CD14-positive monocyte (primary cell): ENCODE data around the gene CANT1. TPM values are rescaled to one million over a fixed set of nuclear protein-coding genes. Genes with fewer than 3 reads are reported as not detected.

Source experiments
- DNase-seq, 3 donors: peaks; one replicate each; pipeline ENCODE4 v3.0.0-alpha.2; 2011 to 2022
- H2AFZ ChIP-seq: 2 replicates; pipeline ENCODE4 v1.6.0; 2012; ENCODE audit warnings: mild to moderate bottlenecking, low read depth, low read length, inconsistent platforms; ENCODE audit not compliant: insufficient read depth, poor library complexity, severe bottlenecking
- H3K27ac ChIP-seq, 2 donors: 1 replicate in 1 of 2; 2 replicates in 1 of 2; pipeline ENCODE4 v1.5.1; 2012 to 2013; ENCODE audit warnings: low read length in 2 of 2, control low read depth in 1 of 2, inconsistent platforms in 1 of 2, low read depth in 1 of 2, mild to moderate bottlenecking in 1 of 2
- H3K27me3 ChIP-seq, 2 donors: one replicate each; pipeline versions ENCODE4 v1.6.0 to v1.6.1; 2011 to 2013; ENCODE audit warnings: low read length in 2 of 2; ENCODE audit not compliant: control insufficient read depth in 2 of 2, insufficient read depth in 2 of 2
- H3K36me3 ChIP-seq, 2 donors: replicated peaks in 1 of 2; 1 replicate in 1 of 2; 2 replicates in 1 of 2; pipeline versions ENCODE4 v1.5.1 to v1.6.1; 2012 to 2013; ENCODE audit warnings: low read length in 2 of 2, control low read depth in 1 of 2, inconsistent platforms in 1 of 2, mild to moderate bottlenecking in 1 of 2; ENCODE audit not compliant: insufficient read depth in 2 of 2, control insufficient read depth in 1 of 2
- H3K4me1 ChIP-seq, 2 donors: 1 replicate in 1 of 2; 2 replicates in 1 of 2; pipeline versions ENCODE4 v1.5.1 to v1.6.1; 2012 to 2013; ENCODE audit warnings: low read length in 2 of 2, control low read depth in 1 of 2, inconsistent platforms in 1 of 2, mild to moderate bottlenecking in 1 of 2, moderate library complexity in 1 of 2; ENCODE audit not compliant: insufficient read depth in 2 of 2, control insufficient read depth in 1 of 2
- H3K4me2 ChIP-seq: replicated peaks from 2 replicates; pipeline ENCODE3; 2012; ENCODE audit warnings: low read length, moderate library complexity, mild to moderate bottlenecking; ENCODE audit not compliant: poor library complexity, severe bottlenecking; ENCODE audit errors: extremely low read depth
- H3K4me3 ChIP-seq, 3 experiments: fragments of 200-600 bp in 1 of 3; sonication (generic) in 1 of 3; replicated peaks in 1 of 3; 1 replicate in 2 of 3; 2 replicates in 1 of 3; pipeline ENCODE4 v1.5.1; 2011 to 2013; ENCODE audit warnings: low read length in 3 of 3, mild to moderate bottlenecking in 3 of 3, control low read depth in 2 of 3, low read depth in 2 of 3, inconsistent platforms in 1 of 3, moderate library complexity in 1 of 3
- H3K79me2 ChIP-seq: 2 replicates; pipeline ENCODE4 v1.6.0; 2012; ENCODE audit warnings: mild to moderate bottlenecking, control low read depth, inconsistent platforms, low read length, moderate library complexity; ENCODE audit not compliant: insufficient read depth
- H3K9ac ChIP-seq: 2 replicates; pipeline ENCODE4 v1.6.0; 2017; ENCODE audit warnings: low read length, mild to moderate bottlenecking; ENCODE audit not compliant: insufficient read depth, poor library complexity, severe bottlenecking
- H3K9me3 ChIP-seq, 2 donors: replicated peaks in 1 of 2; 1 replicate in 1 of 2; 2 replicates in 1 of 2; pipeline versions ENCODE4 v1.5.1 to v1.6.1; 2012 to 2013; ENCODE audit warnings: low read length in 2 of 2, control low read depth in 1 of 2; ENCODE audit not compliant: control insufficient read depth in 1 of 2, insufficient read depth in 1 of 2
- H4K20me1 ChIP-seq: 2 replicates; pipeline ENCODE4 v1.6.0; 2012; ENCODE audit warnings: mild to moderate bottlenecking, low read length, control low read depth, moderate library complexity; ENCODE audit not compliant: insufficient read depth
- H3K27ac Mint-ChIP-seq, 7 donors: one replicate each; pipeline ENCODE4 v1.8.0; 2020; ENCODE audit warnings: mild to moderate bottlenecking in 7 of 7, mixed read lengths in 7 of 7, moderate library complexity in 6 of 7, inconsistent platforms in 2 of 7
- H3K27me3 Mint-ChIP-seq, 3 donors: one replicate each; pipeline ENCODE4 v1.8.0; 2021 to 2022; ENCODE audit warnings: low read depth in 3 of 3, mild to moderate bottlenecking in 3 of 3, mixed read lengths in 3 of 3, moderate library complexity in 3 of 3, inconsistent platforms in 1 of 3
- H3K36me3 Mint-ChIP-seq, 2 donors: one replicate each; pipeline ENCODE4 v1.8.0; 2020; ENCODE audit warnings: mixed read lengths in 2 of 2, inconsistent platforms in 1 of 2, mild to moderate bottlenecking in 1 of 2
- H3K4me1 Mint-ChIP-seq: one replicate; pipeline ENCODE4 v1.8.0; 2020; ENCODE audit warnings: mild to moderate bottlenecking, mixed read lengths
- H3K4me3 Mint-ChIP-seq, 2 donors: one replicate each; pipeline ENCODE4 v1.8.0; 2020; ENCODE audit warnings: mild to moderate bottlenecking in 2 of 2, mixed read lengths in 2 of 2, moderate library complexity in 1 of 2
- H3K9me3 Mint-ChIP-seq, 7 donors: one replicate each; pipeline ENCODE4 v1.8.0; 2020 to 2022; ENCODE audit warnings: mixed read lengths in 7 of 7, mild to moderate bottlenecking in 6 of 7, moderate library complexity in 6 of 7, inconsistent platforms in 2 of 7
- WGBS: methylation state at CpG from one replicate; pipeline ENCODE4 v1.1.5; 2013; ENCODE audit warnings: missing lambda C conversion rate; ENCODE audit not compliant: insufficient coverage; 5-methylcytosine and 5-hydroxymethylcytosine counted together
- intact Hi-C, 2 donors: fragments of 100-400 bp; cut with micrococcal nuclease; formaldehyde crosslinking; loops; one replicate each; pipeline versions ENCODE4 v1.15.0 to v1.15.1; 2023
- polyA plus RNA-seq, 3 donors: library from polyadenylated mRNA; depleted of rRNA in 1 of 3; unstranded in 2 of 3; stranded (reverse) in 1 of 3; fragments of 300-500 nt in 2 of 3; fragments of >200 nt in 1 of 3; fragmentation: Illumina TruSeq in 2 of 3; gene quantifications; 1 replicate in 2 of 3; 2 replicates in 1 of 3; pipeline ENCODE4 v1.2.3, GENCODE V29; 2012 to 2021
- TF ChIP-seq, protein P1 (sequence below): fragments of 200-600 bp; IDR thresholded peaks from one replicate; pipeline ENCODE4 v1.8.0; 2022; ENCODE audit warnings: antibody characterized with exemption, mild to moderate bottlenecking

Gene CANT1
- polyA plus RNA-seq, 3 donors, result 10.6 to 16.6 (median 14.3) TPM

DNA sequence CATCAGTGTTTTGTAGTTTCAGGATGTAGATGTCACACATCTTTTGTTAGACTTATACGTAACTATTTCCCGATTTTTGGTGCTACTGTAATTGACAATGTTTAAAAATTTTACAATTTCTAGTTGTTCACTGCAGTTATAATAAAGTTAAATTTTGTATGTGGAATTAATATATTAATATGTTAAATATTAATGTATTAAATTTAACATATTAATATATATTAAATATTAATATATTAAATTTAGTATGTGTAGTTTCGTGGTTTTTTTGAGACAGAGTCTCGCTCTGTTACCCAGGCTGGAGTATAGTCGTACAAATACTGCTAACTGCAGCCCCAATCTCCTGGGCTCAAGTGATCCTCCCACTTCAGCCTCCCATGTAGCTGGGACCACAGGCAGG, 24.2 kb downstream of the CANT1 start:
- Mint-ChIP-seq H3K27ac (peak overlapping the region; percentile 70 to 97 (median 95)), H3K36me3 (peaks cover 10 to 12% of the 10 kb centered on the region in 2 donors), H3K9me3 (no peaks in the 10 kb centered on the region), H3K4me3 (peak overlapping the region in 1 of 2 donors; percentile 79), H3K27me3 (no peaks in the 10 kb centered on the region), H3K4me1 (peaks cover 41% of the 10 kb centered on the region)
- H3K4me3 ChIP-seq, result peak overlapping the region in 1 of 3 experiments; percentile 67
- peaks cover 4% of the 10 kb centered on the region in 2 donors for H3K36me3 ChIP-seq
- intact Hi-C loops, result loop anchor here in 1 of 2 donors (5.0 kb wide), 1 partner anchor 123 kb away; no protein-coding TSS in a partner anchor
- WGBS, result no CpG with 5 or more reads among the region's 5 CpGs
- peaks cover 36 to 45% of the 10 kb centered on the region in 2 donors for H3K4me1 ChIP-seq
- H3K79me2 ChIP-seq, result no peaks in the 10 kb centered on the region
- peak overlapping the region; percentile 81 for H3K4me2 ChIP-seq
- no peak for DNase-seq
- H3K27me3 ChIP-seq, result no peaks in the 10 kb centered on the region
- no peaks in the 10 kb centered on the region for H4K20me1 ChIP-seq
- H2AFZ ChIP-seq, result peak overlapping the region; percentile 54
- no peak overlapping the region for H3K9ac ChIP-seq
- no peaks in the 10 kb centered on the region for H3K9me3 ChIP-seq
- TF ChIP-seq, protein P1, sequence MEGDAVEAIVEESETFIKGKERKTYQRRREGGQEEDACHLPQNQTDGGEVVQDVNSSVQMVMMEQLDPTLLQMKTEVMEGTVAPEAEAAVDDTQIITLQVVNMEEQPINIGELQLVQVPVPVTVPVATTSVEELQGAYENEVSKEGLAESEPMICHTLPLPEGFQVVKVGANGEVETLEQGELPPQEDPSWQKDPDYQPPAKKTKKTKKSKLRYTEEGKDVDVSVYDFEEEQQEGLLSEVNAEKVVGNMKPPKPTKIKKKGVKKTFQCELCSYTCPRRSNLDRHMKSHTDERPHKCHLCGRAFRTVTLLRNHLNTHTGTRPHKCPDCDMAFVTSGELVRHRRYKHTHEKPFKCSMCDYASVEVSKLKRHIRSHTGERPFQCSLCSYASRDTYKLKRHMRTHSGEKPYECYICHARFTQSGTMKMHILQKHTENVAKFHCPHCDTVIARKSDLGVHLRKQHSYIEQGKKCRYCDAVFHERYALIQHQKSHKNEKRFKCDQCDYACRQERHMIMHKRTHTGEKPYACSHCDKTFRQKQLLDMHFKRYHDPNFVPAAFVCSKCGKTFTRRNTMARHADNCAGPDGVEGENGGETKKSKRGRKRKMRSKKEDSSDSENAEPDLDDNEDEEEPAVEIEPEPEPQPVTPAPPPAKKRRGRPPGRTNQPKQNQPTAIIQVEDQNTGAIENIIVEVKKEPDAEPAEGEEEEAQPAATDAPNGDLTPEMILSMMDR, result no peak
- H3K27ac ChIP-seq, result peak overlapping the region; percentile 65 to 74

- no peak overlapping the region for H3K27ac ChIP-seq
- no peaks in the 10 kb centered on the region for H3K79me2 ChIP-seq
- H3K27me3 Mint-ChIP-seq, result peaks cover 0 to 2% (median 0%) of the 10 kb centered on the region in 3 donors
- no peaks in the 10 kb centered on the region for H3K9me3 Mint-ChIP-seq
- TF ChIP-seq, protein P1, result no peak
- no peaks in the 10 kb centered on the region for H3K9me3 ChIP-seq
- H4K20me1 ChIP-seq, result no peaks in the 10 kb centered on the region
- no peak overlapping the region for H3K4me2 ChIP-seq
- H3K27ac Mint-ChIP-seq, result no peak overlapping the region
- no peak overlapping the region for H3K9ac ChIP-seq
- intact Hi-C loops, result no loop called here
- H3K4me3 ChIP-seq, result no peak overlapping the region
- DNase-seq, result no peak
- H3K27me3 ChIP-seq, result no peaks in the 10 kb centered on the region
- peaks cover 29% of the 10 kb centered on the region for H3K4me1 Mint-ChIP-seq
- no peak overlapping the region for H3K4me3 Mint-ChIP-seq
- peaks cover 21 to 32% of the 10 kb centered on the region in 2 donors for H3K4me1 ChIP-seq
- WGBS, result 92% methylated on average over 10 of the region's 16 CpGs
- no peaks in the 10 kb centered on the region for H3K36me3 Mint-ChIP-seq
- H3K36me3 ChIP-seq, result no peaks in the 10 kb centered on the region
- no peak overlapping the region for H2AFZ ChIP-seq
These were observed 28.3 kb downstream of the CANT1 start for GRCh38 chr17:78981010-78981888.
